ENCODE results near the gene SSBP3. TPM values are rescaled to one million over a fixed set of nuclear protein-coding genes. Genes with fewer than 3 reads are reported as not detected.

Gene SSBP3
- total and polyA plus RNA-seq, 2 of the 13 experiments (the other 11 are each of a cell fraction or from before 2014, with no cell fraction given), result 8.5 to 17.6 TPM

- TF ChIP-seq ETV6 (CRISPR knock-in tag; conservative IDR thresholded peaks at IDR 0.05), result 0 out of 2 replicates have a peak, but pooled peaks have one; percentile 42
- TF ChIP-seq ATF4 (CRISPR knock-in tag; IDR thresholded peaks at IDR 0.05), result 0 out of 4 replicates have a peak, but pooled peaks of 1 of the 2 experiments have one; percentile 15
- TF ChIP-seq, protein P1, sequence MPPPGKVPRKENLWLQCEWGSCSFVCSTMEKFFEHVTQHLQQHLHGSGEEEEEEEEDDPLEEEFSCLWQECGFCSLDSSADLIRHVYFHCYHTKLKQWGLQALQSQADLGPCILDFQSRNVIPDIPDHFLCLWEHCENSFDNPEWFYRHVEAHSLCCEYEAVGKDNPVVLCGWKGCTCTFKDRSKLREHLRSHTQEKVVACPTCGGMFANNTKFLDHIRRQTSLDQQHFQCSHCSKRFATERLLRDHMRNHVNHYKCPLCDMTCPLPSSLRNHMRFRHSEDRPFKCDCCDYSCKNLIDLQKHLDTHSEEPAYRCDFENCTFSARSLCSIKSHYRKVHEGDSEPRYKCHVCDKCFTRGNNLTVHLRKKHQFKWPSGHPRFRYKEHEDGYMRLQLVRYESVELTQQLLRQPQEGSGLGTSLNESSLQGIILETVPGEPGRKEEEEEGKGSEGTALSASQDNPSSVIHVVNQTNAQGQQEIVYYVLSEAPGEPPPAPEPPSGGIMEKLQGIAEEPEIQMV (CRISPR knock-in tag; IDR thresholded peaks at IDR 0.05; ENCODE audit: low read depth), result no peak
- TF ChIP-seq ZNF549 (CRISPR knock-in tag; IDR thresholded peaks at IDR 0.05), result no peak
- TF ChIP-seq, protein P2, sequence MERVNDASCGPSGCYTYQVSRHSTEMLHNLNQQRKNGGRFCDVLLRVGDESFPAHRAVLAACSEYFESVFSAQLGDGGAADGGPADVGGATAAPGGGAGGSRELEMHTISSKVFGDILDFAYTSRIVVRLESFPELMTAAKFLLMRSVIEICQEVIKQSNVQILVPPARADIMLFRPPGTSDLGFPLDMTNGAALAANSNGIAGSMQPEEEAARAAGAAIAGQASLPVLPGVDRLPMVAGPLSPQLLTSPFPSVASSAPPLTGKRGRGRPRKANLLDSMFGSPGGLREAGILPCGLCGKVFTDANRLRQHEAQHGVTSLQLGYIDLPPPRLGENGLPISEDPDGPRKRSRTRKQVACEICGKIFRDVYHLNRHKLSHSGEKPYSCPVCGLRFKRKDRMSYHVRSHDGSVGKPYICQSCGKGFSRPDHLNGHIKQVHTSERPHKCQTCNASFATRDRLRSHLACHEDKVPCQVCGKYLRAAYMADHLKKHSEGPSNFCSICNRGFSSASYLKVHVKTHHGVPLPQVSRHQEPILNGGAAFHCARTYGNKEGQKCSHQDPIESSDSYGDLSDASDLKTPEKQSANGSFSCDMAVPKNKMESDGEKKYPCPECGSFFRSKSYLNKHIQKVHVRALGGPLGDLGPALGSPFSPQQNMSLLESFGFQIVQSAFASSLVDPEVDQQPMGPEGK (CRISPR knock-in tag; IDR thresholded peaks at IDR 0.05), result peak; percentile 66
- no peak for TF ChIP-seq ZFP1 (CRISPR knock-in tag; IDR thresholded peaks at IDR 0.05)
- no peak for TF ChIP-seq SP1 (IDR thresholded peaks at IDR 0.05)
- TF ChIP-seq SP1 (CRISPR knock-in tag; IDR thresholded peaks at IDR 0.05), result no peak
- TF ChIP-seq PHF5A (CRISPR knock-in tag; IDR thresholded peaks at IDR 0.05; ENCODE audit: low read depth, unreplicated experiment), result no peak
- peak; percentile 85 for TF ChIP-seq KDM5A (IDR thresholded peaks at IDR 0.05; ENCODE audit: borderline replicate concordance, low read length)
- TF ChIP-seq, protein P3, sequence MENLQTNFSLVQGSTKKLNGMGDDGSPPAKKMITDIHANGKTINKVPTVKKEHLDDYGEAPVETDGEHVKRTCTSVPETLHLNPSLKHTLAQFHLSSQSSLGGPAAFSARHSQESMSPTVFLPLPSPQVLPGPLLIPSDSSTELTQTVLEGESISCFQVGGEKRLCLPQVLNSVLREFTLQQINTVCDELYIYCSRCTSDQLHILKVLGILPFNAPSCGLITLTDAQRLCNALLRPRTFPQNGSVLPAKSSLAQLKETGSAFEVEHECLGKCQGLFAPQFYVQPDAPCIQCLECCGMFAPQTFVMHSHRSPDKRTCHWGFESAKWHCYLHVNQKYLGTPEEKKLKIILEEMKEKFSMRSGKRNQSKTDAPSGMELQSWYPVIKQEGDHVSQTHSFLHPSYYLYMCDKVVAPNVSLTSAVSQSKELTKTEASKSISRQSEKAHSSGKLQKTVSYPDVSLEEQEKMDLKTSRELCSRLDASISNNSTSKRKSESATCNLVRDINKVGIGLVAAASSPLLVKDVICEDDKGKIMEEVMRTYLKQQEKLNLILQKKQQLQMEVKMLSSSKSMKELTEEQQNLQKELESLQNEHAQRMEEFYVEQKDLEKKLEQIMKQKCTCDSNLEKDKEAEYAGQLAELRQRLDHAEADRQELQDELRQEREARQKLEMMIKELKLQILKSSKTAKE (CRISPR knock-in tag; IDR thresholded peaks at IDR 0.05; ENCODE audit: borderline replicate concordance), result no peak
- peak; percentile 69; the same call in 1 of the 2 replicates for TF ChIP-seq MAX (IDR thresholded peaks at IDR 0.05)
- TF ChIP-seq ZNF3 (CRISPR knock-in tag; IDR thresholded peaks at IDR 0.05), result 0 out of 2 replicates have a peak, but pooled peaks have one; percentile 23
- peak; percentile 40; the same call in 1 of the 2 replicates for TF ChIP-seq MIXL1 (CRISPR knock-in tag; IDR thresholded peaks at IDR 0.05)
- TF ChIP-seq, protein P4, sequence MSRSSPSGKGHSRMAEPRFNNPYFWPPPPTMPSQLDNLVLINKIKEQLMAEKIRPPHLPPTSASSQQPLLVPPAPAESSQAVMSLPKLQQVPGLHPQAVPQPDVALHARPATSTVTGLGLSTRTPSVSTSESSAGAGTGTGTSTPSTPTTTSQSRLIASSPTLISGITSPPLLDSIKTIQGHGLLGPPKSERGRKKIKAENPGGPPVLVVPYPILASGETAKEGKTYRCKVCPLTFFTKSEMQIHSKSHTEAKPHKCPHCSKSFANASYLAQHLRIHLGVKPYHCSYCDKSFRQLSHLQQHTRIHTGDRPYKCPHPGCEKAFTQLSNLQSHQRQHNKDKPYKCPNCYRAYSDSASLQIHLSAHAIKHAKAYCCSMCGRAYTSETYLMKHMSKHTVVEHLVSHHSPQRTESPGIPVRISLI (CRISPR knock-in tag; IDR thresholded peaks at IDR 0.05; ENCODE audit: borderline replicate concordance), result peak; percentile 98
- TF ChIP-seq ZNF253 (CRISPR knock-in tag; IDR thresholded peaks at IDR 0.05; ENCODE audit: borderline replicate concordance), result no peak
- TF ChIP-seq ZNF747 (CRISPR knock-in tag; IDR thresholded peaks at IDR 0.05; ENCODE audit: borderline replicate concordance), result no peak
- TF ChIP-seq ZNF850 (CRISPR knock-in tag; conservative IDR thresholded peaks at IDR 0.05), result no peak
- no peak for TF ChIP-seq NR1H2 (CRISPR knock-in tag; IDR thresholded peaks at IDR 0.05; ENCODE audit: borderline replicate concordance, low read depth)
- no peak for TF ChIP-seq BCL6 (CRISPR knock-in tag; IDR thresholded peaks at IDR 0.05)
- TF ChIP-seq KLF6 (CRISPR knock-in tag; IDR thresholded peaks at IDR 0.05), result no peak
- TF ChIP-seq MYNN (CRISPR knock-in tag; IDR thresholded peaks at IDR 0.05; ENCODE audit: low read depth), result no peak
- TF ChIP-seq TGIF2 (CRISPR knock-in tag; IDR thresholded peaks at IDR 0.05), result no peak
Observed at GRCh38 chr1:54407404-54408146, 1.4 kb upstream of the SSBP3 start (continued).
